ENCODE results near the gene FKBP6.
"Not testable (repeated sequence)": the region's sequence is repeated elsewhere in the genome, so short reads cannot be mapped to it uniquely, and the experiment has no call there.

Gene FKBP6

GRCh38 chr7:73327922-73328321 is at the start of gene FKBP6, which contains the start of gene TRIM50:
TSS of gene FKBP6 (plus strand) at chr7:73328161. CDS start at chr7:73328429, 268 bp downstream.
TSS of gene TRIM50 (minus strand) at chr7:73328082. CDS start at chr7:73324787, 3,295 bp downstream.
- not testable (repeated sequence) for DNase-seq (ENCODE audit: low read depth)

- DNase-seq (ENCODE audit: low read depth) = not testable (repeated sequence)
Observed at GRCh38 chr7:73297235-73297634, 30.7 kb upstream of the FKBP6 start.

DNA sequence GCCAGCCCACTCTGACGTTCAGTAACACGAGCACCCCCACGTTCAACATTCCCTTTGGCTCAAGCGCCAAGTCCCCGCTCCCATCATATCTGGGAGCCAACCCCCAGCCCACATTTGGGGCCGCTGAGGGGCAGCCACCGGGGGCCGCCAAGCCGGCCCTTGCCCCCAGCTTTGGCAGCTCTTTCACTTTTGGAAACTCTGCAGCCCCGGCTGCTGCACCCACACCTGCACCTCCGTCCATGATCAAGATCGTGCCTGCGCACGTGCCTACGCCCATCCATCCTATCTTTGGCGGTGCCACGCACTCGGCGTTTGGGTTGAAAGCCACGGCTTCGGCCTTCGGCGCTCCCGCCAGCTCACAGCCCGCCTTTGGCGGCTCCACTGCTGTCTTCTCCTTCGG is 30.3 kb upstream of the FKBP6 start:
- not testable (repeated sequence) for DNase-seq (ENCODE audit: low read depth)

DNA sequence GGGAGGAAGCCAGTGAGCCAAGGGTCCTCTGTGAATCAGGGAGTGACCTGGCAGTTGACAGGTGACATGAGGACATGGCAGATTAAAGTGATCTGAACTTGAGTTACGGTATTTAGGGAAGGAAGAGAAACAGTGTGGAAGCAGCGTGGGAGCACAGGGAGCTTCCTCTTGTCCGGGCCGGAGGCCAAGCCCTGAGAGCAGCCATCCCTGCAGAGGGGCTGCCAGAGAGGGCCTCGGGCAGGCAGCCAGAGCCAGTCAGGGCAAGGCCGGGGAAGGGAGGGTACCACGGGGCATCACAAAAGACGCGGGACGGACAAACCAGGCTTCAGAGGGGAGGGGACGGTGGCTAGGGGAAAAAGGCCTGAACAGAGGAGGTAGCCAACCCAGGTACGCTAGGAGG is 28.1 kb upstream of the FKBP6 start:
- DNase-seq (ENCODE audit: low read depth) = not testable (repeated sequence)

GRCh38 chr7:73301108-73301507 is 26.9 kb upstream of the FKBP6 start:
- DNase-seq (ENCODE audit: low read depth) = not testable (repeated sequence)

- DNase-seq (ENCODE audit: low read depth) = not testable (repeated sequence)
Observed at GRCh38 chr7:73302846-73303245, 25.1 kb upstream of the FKBP6 start.

DNA sequence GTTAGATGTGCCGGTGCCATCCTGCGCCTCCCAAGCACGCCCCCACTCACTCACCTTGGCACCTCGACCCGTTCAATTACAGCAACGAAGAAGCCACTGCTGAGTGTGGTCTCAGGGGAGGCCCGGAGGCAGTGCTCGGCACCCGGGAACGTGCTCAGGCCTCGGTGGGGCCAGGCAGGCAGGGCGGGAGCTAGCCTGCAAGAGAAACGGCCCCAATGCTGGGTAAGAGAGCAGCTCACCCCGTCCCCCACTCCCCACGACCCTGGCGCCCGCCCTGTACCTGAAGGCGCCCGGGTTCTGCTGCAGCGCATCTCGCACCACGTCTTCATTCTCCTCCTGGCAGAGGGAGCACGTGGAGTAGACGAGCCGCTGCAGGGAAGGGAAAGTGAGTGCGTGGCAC is 24.4 kb upstream of the FKBP6 start:
- DNase-seq (ENCODE audit: low read depth) = no peak

DNA sequence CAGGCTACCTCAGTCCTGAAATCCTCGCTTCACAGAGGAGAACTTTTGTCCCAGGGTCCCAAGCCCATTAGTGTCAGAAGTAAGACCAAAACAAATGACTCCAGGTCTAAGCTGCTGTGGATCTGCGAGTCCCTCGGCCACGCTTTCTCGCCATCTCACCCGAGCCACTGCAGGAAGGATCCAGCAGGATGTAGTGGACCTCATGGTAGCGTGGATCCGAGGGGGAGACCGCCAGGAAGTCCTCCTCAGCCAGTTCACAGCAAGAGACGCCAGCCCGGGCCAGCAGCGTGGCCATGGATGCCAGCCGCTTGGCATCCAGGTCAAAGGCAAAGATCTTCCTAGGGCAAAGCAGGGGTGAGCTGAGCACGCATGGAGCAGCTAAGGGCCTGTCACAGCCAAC is 23.9 kb upstream of the FKBP6 start:
- DNase-seq (ENCODE audit: low read depth) = no peak

- not testable (repeated sequence) for DNase-seq (ENCODE audit: low read depth)
Observed at GRCh38 chr7:73304612-73305387, 23.2 kb upstream of the FKBP6 start.

GRCh38 chr7:73307436-73307835 is 20.5 kb upstream of the FKBP6 start:
- no peak for DNase-seq (ENCODE audit: low read depth)

DNA sequence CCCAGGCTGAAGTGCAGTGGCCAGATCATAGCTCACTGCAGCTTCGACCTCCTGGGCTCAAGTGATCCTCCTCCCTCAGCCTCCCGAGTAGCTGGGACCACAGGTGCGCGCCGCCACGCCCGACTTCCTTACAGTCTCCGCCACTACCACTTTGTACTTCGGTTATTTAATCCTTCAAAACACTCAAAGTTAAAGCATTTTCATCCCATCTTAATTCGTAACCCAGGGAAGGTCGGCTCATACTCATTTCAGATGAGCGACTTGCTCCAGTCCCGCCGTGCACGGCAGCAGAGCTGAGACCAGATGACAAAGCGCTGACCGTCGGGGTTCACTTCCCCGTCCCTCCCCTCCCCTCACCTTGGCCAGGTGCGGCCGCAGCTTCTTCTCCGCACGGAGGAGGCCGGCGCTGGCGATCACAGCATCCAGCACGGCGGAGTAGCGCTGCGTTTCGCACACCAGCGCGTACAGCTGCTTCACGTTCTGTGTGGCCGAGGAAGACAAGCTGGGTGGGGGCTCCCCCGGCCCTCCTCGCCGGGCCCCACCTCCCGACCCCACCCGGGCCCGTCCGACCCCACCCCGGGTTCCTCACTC is 19.8 kb upstream of the FKBP6 start:
- DNase-seq (ENCODE audit: low read depth) = no peak

DNA sequence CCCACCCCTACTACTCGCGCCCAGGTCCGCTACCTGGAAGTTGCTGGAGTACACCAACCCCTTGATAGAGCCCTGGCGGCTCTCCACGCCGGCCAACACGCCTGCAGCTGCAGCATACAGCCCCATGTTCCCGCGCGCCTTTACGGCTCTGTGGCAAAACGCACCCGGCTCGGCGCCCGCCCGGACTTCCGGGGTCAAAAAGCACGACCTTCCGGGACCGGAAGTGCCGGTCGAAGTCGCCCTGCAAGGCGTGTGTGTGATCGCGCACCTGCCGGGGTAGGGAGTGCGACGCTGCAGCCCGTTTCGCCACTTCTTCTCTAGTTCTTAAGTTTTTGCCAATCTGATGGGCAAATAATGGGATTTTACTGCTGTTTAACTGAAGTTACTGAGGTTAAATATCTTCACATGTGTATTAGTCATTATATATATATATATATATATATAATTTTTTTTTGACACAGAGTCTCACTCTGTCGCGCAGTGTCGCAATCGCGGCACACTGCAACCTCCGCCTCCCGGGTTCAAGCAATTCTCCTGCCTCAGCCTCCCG is 19.2 kb upstream of the FKBP6 start, which contains the start of gene NSUN5:
TSS of gene NSUN5 (minus strand) at position 162 of the 550 bp plus-strand sequence. CDS start at position 126, 36 bp downstream.
- DNase-seq (ENCODE audit: low read depth) = peak; percentile 86

GRCh38 chr7:73311421-73311820 is 16.5 kb upstream of the FKBP6 start:
- not testable (repeated sequence) for DNase-seq (ENCODE audit: low read depth)

- no peak for DNase-seq (ENCODE audit: low read depth)
Observed at GRCh38 chr7:73312831-73313520, 15.0 kb upstream of the FKBP6 start.

- no peak for DNase-seq (ENCODE audit: low read depth)
Observed at GRCh38 chr7:73313521-73313906, 14.4 kb upstream of the FKBP6 start.

DNA sequence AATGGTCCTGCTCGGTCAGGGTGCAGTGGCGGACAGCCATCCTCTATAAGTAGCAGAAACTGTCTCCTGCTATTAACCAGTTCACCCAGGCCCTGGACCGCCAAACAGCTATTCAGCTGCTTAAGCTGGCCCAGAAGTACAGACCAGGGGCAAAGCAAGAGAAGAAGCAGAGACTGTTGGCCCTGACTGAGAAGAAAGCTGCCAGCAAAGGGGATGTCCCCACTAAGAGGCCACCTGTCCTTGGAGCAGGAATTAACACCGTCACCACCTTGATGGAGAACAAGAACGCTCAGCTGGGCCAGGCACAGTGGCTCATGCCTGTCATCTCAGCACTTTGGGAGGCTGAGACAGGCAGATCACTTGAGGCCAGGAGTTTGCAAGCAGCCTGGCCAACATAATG is 13.7 kb upstream of the FKBP6 start:
- DNase-seq (ENCODE audit: low read depth) = no peak

GRCh38 chr7:73316521-73316920 is 11.4 kb upstream of the FKBP6 start:
- DNase-seq (ENCODE audit: low read depth) = no peak

DNA sequence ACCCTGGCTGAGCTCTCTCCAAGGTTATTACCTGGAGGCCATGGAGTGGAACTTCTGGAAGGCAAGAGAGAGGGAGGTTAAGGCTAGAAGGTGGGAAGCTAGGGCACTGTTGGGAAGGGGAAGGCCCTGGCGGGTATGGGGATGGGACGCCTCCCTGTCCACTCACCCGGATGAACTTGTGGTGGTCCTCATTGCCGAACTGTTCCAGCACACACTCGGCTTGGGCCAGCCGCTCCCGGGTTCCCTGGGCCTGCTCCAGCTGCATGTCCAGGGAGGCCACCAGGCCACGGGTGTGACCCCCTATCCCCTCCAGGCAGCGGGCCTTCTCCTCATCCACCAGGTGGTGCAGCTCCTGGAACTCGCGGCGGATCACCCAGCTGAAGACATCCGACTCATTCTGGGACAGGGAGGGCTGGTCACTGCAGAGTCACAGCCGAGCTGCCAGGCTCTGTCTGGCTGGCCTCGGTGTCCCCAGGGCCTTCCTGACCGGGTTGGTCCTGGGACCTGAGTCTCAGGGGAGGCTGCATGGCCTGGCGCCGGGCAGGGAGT is 9.2 kb upstream of the FKBP6 start:
- DNase-seq (ENCODE audit: low read depth) = not testable (repeated sequence)

DNA sequence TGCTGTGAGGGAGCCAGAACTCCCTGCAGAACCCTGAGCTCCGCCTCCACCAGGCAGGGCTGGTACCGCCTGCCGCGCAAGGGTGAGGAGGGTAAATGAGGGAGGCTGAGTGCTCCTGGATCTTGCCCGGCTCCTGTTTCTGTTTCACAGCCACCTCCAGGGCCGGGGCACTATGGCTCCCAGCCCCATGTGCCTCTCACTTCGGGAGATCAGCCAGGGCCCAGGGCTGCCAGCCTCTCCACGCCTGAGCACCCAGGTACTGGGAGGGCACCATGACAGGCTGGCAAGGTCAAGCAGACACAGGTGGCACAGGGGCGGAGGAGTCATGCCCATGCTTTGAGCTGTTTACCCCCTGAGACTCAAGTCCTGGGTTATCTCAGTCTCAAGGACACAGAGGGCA is 8.4 kb upstream of the FKBP6 start:
- DNase-seq (ENCODE audit: low read depth) = not testable (repeated sequence)

DNA sequence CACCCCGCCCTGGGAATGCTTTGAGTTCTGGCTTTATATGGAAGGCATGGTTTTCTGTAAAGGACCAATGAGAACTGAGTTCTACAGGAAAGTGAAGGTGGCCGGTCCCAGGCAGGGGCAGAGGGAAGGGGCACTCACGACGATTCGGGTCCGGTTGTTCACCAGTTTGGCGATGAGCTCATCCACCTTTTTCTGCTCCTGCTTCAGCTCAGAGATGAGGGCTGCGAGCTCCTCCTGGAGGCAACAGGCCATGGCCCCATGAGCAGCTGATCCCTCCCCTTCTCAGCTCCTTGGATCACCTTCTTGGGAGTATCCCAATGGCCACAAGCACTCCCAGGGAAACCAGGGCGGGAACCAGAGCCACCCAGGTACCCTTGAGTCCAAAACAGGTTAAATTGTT is 8.0 kb upstream of the FKBP6 start:
- not testable (repeated sequence) for DNase-seq (ENCODE audit: low read depth)

DNA sequence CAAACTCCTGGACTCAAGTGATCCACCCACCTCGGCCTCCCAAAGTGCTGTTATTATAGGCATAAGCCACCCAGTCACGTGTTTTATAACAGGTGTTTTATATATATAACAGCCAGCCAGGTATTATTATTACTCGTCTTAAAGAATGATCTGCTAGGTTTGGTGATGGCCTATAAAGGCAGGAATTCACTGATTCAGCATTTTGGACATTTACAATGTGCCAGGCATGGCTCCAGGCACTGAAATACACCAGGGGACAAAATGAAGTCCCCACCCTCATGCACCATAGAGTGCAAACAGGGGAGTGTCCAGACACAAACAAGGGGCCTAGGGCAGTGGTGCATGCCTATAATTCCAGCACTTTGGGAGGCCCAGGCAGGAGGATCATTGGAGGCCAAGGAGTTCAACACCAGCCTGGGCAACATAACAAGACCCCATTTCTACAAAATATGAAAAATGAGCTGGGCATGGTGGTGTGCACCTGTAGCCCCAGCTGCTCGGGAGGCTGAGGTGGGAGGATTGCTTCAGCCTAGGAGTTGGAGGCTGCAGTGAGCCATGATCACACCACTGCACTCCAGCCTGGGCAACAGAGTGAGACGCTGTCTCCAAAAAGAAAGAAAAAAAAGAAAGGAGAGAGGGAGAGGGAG is 4.4 kb upstream of the FKBP6 start:
- not testable (repeated sequence) for DNase-seq (ENCODE audit: low read depth)

Data from stimulated activated CD8-positive, alpha-beta memory T cell treated with anti-CD3 and anti-CD28 coated beads, Interleukin-4, amount 100 ng/mL, for 24 hours (primary cell).